Trophoblast cell (in vitro differentiated cells and primary cell): ENCODE data around the gene BRD4.

Experiments
- DNase-seq, 2 donors: peaks; one replicate each; pipeline ENCODE4 v3.0.0-alpha.2; 2016
- H2AFZ ChIP-seq: 2 replicates; pipeline ENCODE4 v1.6.1; 2013; ENCODE audit warnings: low read length, moderate library complexity, mild to moderate bottlenecking; ENCODE audit not compliant: insufficient read depth, poor library complexity
- H2AK5ac ChIP-seq: 2 replicates; pipeline ENCODE4 v1.6.1; 2013; ENCODE audit warnings: mild to moderate bottlenecking, low read length
- H2BK120ac ChIP-seq: 2 replicates; pipeline ENCODE4 v1.6.1; 2013; ENCODE audit warnings: low read length, mild to moderate bottlenecking, moderate library complexity; ENCODE audit not compliant: insufficient read depth, poor library complexity
- H2BK12ac ChIP-seq: 2 replicates; pipeline ENCODE4 v1.6.1; 2013; ENCODE audit warnings: mild to moderate bottlenecking, low read length, moderate library complexity
- H2BK5ac ChIP-seq: 2 replicates; pipeline ENCODE4 v1.6.1; 2013; ENCODE audit warnings: low read length, low read depth, moderate library complexity, mild to moderate bottlenecking; ENCODE audit not compliant: poor library complexity
- H3K14ac ChIP-seq: 2 replicates; pipeline ENCODE4 v1.6.1; 2013; ENCODE audit warnings: mild to moderate bottlenecking, low read length
- H3K18ac ChIP-seq: 2 replicates; pipeline ENCODE4 v1.6.1; 2013; ENCODE audit warnings: mild to moderate bottlenecking, low read length
- H3K23ac ChIP-seq: 2 replicates; pipeline ENCODE4 v1.6.1; 2013; ENCODE audit warnings: low read length
- H3K27ac ChIP-seq: 2 replicates; pipeline ENCODE4 v1.5.1; 2013; ENCODE audit warnings: low read depth, mild to moderate bottlenecking, inconsistent platforms, low read length, moderate library complexity
- H3K27me3 ChIP-seq: 2 replicates; pipeline ENCODE4 v1.6.1; 2013; ENCODE audit warnings: inconsistent platforms, mild to moderate bottlenecking, low read length, moderate library complexity; ENCODE audit not compliant: insufficient read depth
- H3K36me3 ChIP-seq, 2 experiments: 1 replicate in 1 of 2; 2 replicates in 1 of 2; pipeline ENCODE4 v1.6.1; 2013; ENCODE audit warnings: low read length in 2 of 2, mild to moderate bottlenecking in 2 of 2, moderate library complexity in 1 of 2; ENCODE audit not compliant: insufficient read depth in 2 of 2, control insufficient read depth in 1 of 2
- H3K4ac ChIP-seq: 2 replicates; pipeline ENCODE4 v1.6.1; 2013; ENCODE audit warnings: low read depth, mild to moderate bottlenecking, low read length, moderate library complexity
- H3K4me1 ChIP-seq, 2 experiments: 1 replicate in 1 of 2; 2 replicates in 1 of 2; pipeline ENCODE4 v1.6.1; 2013; ENCODE audit warnings: low read length in 2 of 2, mild to moderate bottlenecking in 2 of 2, moderate library complexity in 1 of 2; ENCODE audit not compliant: insufficient read depth in 2 of 2, control insufficient read depth in 1 of 2
- H3K4me2 ChIP-seq: 2 replicates; pipeline ENCODE4 v1.6.1; 2013; ENCODE audit warnings: inconsistent platforms, mild to moderate bottlenecking, low read length, moderate library complexity
- H3K4me3 ChIP-seq: 2 replicates; pipeline ENCODE4 v1.5.1; 2013; ENCODE audit warnings: mild to moderate bottlenecking, low read depth, low read length, inconsistent platforms
- H3K79me1 ChIP-seq: one replicate; pipeline ENCODE4 v1.6.1; 2013; ENCODE audit warnings: low read length
- H3K79me2 ChIP-seq: 2 replicates; pipeline ENCODE4 v1.6.1; 2013; ENCODE audit warnings: low read length, mild to moderate bottlenecking; ENCODE audit not compliant: control insufficient read depth, insufficient read depth, poor library complexity
- H3K9ac ChIP-seq: 2 replicates; pipeline ENCODE4 v1.6.1; 2013; ENCODE audit warnings: mild to moderate bottlenecking, low read length
- H3K9me3 ChIP-seq: 2 replicates; pipeline ENCODE4 v1.6.1; 2013; ENCODE audit warnings: low read depth, mild to moderate bottlenecking, control low read depth, inconsistent platforms, low read length; ENCODE audit not compliant: insufficient read depth
- H4K12ac ChIP-seq: 2 replicates; pipeline ENCODE4 v1.6.1; 2013; ENCODE audit warnings: low read depth, mild to moderate bottlenecking, low read length, moderate library complexity
- H4K8ac ChIP-seq: 2 replicates; pipeline ENCODE4 v1.6.1; 2013; ENCODE audit warnings: low read depth, mild to moderate bottlenecking, low read length, moderate library complexity
- H4K91ac ChIP-seq: one replicate; pipeline ENCODE4 v1.6.1; 2013; ENCODE audit warnings: low read depth, mild to moderate bottlenecking, low read length, moderate library complexity
- WGBS: extraction: QIAGEN DNeasy Blood & Tissue Kit; methylation state at CpG from one replicate; pipeline ENCODE4 v1.1.7; 2013; ENCODE audit warnings: missing lambda C conversion rate; ENCODE audit not compliant: insufficient read length, insufficient coverage; ENCODE audit errors: extremely low coverage; 5-methylcytosine and 5-hydroxymethylcytosine counted together

The BRD4 gene

DNA sequence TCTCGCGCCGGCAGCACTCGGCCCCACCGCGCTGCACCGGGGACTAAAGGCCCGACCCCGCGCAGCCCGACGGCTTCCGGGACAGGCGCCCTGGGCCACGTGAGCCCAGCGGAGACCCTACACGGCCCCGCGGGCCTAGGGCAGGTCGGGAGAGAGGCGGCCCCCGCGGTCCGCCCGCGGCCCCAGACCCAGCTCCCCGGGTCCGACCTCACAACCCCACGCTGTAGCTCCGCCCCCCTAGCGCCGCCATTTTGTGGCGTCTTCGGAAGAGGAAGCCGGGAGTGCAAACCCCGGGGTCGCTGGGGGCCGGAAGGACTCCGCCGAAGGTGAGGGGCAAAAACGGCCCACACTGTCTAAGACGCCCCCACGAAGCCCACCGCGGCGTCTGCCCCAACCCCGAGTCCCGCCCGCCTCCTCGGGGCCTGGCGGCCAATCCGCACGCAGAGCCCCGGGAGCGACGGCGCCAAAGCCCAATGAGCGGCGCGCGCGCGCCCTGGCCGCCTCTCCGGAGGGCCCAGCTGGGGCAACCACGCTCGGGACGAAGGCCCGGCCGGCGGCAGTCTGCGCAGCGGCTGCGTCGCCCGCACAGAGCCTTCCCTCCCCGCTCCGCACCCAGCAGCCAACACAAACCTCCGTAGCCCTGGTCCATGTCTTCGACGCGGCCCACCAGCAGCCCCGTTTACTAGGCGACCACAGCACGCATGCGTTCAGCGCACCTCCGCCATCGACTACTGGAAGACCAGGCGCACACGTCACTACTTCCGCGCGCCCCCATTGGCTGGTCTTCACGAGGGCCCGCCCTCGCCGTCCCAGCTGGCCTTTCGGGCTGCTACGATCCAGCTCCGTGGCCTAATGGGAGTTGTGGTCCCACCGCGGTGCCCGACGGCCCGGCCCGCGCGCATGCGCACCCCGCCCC, 47.0 kb upstream of the BRD4 start, which contains the start of gene AKAP8:
TSS of gene AKAP8 (minus strand) at position 705 of the 916 bp plus-strand sequence. CDS start at position 649, 56 bp downstream.
- Histone ChIP-seq H3K4ac (peak within 1 kb of the TSS; percentile 76), H2BK120ac (peak within 1 kb of the TSS; percentile 83)

DNA sequence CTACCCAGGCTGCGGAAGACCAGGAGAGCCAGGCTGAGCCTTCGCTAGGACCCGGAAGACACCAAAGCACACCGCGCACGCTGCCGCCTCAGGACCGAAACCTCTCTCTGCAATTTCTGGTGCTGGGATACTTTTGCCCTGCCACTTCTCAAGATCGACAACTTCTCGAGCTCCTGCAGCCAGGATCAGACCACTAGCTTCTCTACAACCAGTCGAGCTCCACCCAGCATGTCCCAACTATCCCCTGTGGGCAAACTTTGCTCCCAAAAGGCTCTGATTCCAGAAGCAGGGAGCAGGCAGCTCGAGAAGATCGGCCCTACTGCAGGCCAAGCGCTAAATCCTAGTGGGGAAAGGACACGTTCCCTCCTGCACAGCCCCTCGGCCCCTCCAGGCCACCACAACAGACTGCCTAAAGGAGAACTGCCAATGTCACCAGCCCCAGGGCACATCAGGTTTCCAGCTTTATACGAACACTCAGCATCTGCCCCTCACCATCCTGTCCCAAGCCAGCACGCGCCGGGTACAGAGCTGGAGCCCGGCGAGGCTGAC, 46.3 kb upstream of the BRD4 start:
- H3K27me3 ChIP-seq = no peaks in the 10 kb centered on the region
- H2AFZ ChIP-seq = peak overlapping the region; percentile 73
- peak overlapping the region; percentile 4 for H2BK12ac ChIP-seq
- H2AK5ac ChIP-seq = peak overlapping the region; percentile 71
- H4K12ac ChIP-seq = peak overlapping the region; percentile 95
- peak overlapping the region; percentile 96 for H3K14ac ChIP-seq
- no peaks in the 10 kb centered on the region for H3K9me3 ChIP-seq
- H4K8ac ChIP-seq = peak overlapping the region; percentile 98
- peak overlapping the region; percentile 96 for H3K4me3 ChIP-seq
- peak; percentile 50 to 62 for DNase-seq
- peak overlapping the region; percentile 74 for H2BK5ac ChIP-seq
- peak overlapping the region; percentile 90 for H3K27ac ChIP-seq
- peaks cover 2 to 12% of the 10 kb centered on the region in 2 experiments for H3K4me1 ChIP-seq
- peak overlapping the region; percentile 80 for H4K91ac ChIP-seq
- H3K36me3 ChIP-seq = peaks cover 16 to 18% of the 10 kb centered on the region in 2 experiments
- WGBS = no CpG with 5 or more reads among the region's 22 CpGs
- H3K79me1 ChIP-seq = peaks cover 16% of the 10 kb centered on the region
- H3K79me2 ChIP-seq = peaks cover 36% of the 10 kb centered on the region
- H2BK120ac ChIP-seq = peak overlapping the region; percentile 83
- peak overlapping the region; percentile 76 for H3K4ac ChIP-seq
- peak overlapping the region; percentile 11 for H3K23ac ChIP-seq
- H3K4me2 ChIP-seq = peak overlapping the region; percentile 98
- peak overlapping the region; percentile 94 for H3K9ac ChIP-seq
- peak overlapping the region; percentile 90 for H3K18ac ChIP-seq

More for the DNA sequence above, 47.0 kb upstream of the BRD4 start, which contains the start of gene AKAP8:
- peak within 1 kb of the TSS; percentile 96 for H3K4me3 ChIP-seq
- peak within 1 kb of the TSS; percentile 71 for H2AK5ac ChIP-seq
- peak within 1 kb of the TSS; percentile 92 for H3K27ac ChIP-seq
- H3K27me3 ChIP-seq = no peaks in the 10 kb centered on the region
- peak within 1 kb of the TSS; percentile 11 for H3K23ac ChIP-seq
- H3K4me1 ChIP-seq = peaks cover 2 to 12% of the 10 kb centered on the region in 2 experiments
- no CpG with 5 or more reads among the region's 111 CpGs for WGBS
- H2BK12ac ChIP-seq = peak within 1 kb of the TSS; percentile 4
- peak within 1 kb of the TSS; percentile 98 for H4K8ac ChIP-seq
- H2AFZ ChIP-seq = peak within 1 kb of the TSS; percentile 73
- H4K12ac ChIP-seq = peak within 1 kb of the TSS; percentile 95
- H3K9me3 ChIP-seq = no peaks in the 10 kb centered on the region
- H2BK5ac ChIP-seq = peak within 1 kb of the TSS; percentile 74
- H4K91ac ChIP-seq = peak within 1 kb of the TSS; percentile 94
- H3K36me3 ChIP-seq = peaks cover 11 to 13% of the 10 kb centered on the region in 2 experiments
- H3K14ac ChIP-seq = peak within 1 kb of the TSS; percentile 96
- peak within 1 kb of the TSS; percentile 90 for H3K18ac ChIP-seq
- H3K4me2 ChIP-seq = peak within 1 kb of the TSS; percentile 98
- peaks cover 16% of the 10 kb centered on the region for H3K79me1 ChIP-seq
- peaks cover 33% of the 10 kb centered on the region for H3K79me2 ChIP-seq
- peak within 1 kb of the TSS; percentile 94 for H3K9ac ChIP-seq
- peak; percentile 100 for DNase-seq

DNA sequence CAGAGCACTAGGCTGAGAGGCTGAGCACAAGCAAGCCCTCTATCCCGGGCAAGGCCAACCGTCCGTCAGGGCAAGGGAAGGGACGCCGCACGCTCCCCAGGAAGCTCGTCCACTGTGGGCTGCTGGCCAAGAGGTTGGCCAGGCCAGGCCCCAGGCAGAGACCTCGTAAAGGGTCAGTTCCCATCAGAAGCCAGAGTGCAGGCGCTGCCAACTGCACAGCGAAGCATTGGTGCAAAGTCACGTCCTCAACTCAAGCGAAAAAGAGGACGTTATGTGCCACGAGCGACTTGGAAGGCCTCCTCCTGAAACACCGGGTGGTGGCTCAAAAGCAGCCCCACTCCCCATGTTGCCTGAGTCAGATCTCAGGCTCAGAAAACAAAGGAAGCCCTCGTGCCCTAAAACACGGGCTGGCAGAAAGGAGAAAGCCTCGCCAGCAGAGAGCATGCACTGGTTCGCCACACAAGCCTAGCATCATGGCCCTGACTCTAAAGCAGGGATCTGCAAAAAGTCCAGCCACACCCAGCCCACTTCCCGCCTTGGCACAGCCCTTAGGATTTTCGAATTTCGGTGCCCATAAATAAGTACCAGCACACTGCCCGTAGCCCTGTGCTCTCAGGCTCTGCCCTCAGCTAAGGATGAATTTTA, 42.6 kb upstream of the BRD4 start:
- Histone ChIP-seq H3K79me2 (peaks cover 33% of the 10 kb centered on the region), H3K14ac (no peak overlapping the region), H2BK12ac (no peak overlapping the region), H3K18ac (no peak overlapping the region), H4K12ac (no peak overlapping the region), H3K23ac (no peak overlapping the region), H3K27ac (no peak overlapping the region), H4K91ac (no peak overlapping the region), H3K4ac (peak overlapping the region; percentile 64), H4K8ac (no peak overlapping the region), H3K27me3 (no peaks in the 10 kb centered on the region), H2AFZ (no peak overlapping the region), H3K9ac (peak overlapping the region; percentile 16), H3K4me3 (no peak overlapping the region), H3K9me3 (peaks cover 2% of the 10 kb centered on the region), H2BK120ac (no peak overlapping the region), H2AK5ac (no peak overlapping the region), H2BK5ac (no peak overlapping the region), H3K36me3 (peaks cover 44 to 46% of the 10 kb centered on the region in 2 experiments), H3K4me2 (no peak overlapping the region), H3K4me1 (peaks cover 2 to 12% of the 10 kb centered on the region in 2 experiments), H3K79me1 (peaks cover 11% of the 10 kb centered on the region)
- DNase-seq = no peak
- no CpG with 5 or more reads among the region's 24 CpGs for WGBS

DNA sequence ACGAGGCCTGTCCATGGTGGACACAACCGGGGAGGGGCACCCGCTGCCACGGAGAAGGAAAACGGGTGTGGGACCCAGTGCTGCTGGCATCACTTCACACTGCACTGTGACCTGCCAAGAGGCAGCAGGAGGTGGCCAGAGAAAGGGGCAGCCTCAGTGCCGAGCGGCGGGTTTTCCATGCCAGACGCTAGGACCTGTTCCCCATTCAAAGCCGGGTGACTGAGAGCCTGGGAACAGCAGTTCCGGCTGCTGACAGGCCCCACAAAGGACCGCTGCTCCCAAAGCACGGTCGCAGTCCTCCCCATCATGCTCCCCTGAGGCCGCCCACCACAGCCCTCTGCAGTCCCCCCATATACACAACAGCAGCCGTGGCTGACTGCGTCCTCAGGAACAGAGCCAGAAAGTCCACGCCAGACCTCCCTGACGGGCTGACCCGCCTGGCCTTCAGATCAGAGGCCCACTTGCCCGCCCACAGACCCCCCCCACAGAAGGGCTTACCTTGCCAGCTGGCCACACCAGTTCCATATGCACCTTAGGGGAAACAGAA, 41.8 kb upstream of the BRD4 start:
- peak overlapping the region; percentile 64 for H3K4ac ChIP-seq
- no peak overlapping the region for H3K18ac ChIP-seq
- no peak overlapping the region for H3K4me3 ChIP-seq
- no peak overlapping the region for H4K91ac ChIP-seq
- no peak for DNase-seq
- peaks cover 2% of the 10 kb centered on the region for H3K9me3 ChIP-seq
- no peak overlapping the region for H2AK5ac ChIP-seq
- H3K27me3 ChIP-seq = no peaks in the 10 kb centered on the region
- H3K79me2 ChIP-seq = peaks cover 29% of the 10 kb centered on the region
- no peak overlapping the region for H3K27ac ChIP-seq
- no peak overlapping the region for H3K23ac ChIP-seq
- no peak overlapping the region for H3K9ac ChIP-seq
- no peak overlapping the region for H2BK12ac ChIP-seq
- no peak overlapping the region for H4K8ac ChIP-seq
- H3K14ac ChIP-seq = no peak overlapping the region
- no peak overlapping the region for H2AFZ ChIP-seq
- no peak overlapping the region for H2BK5ac ChIP-seq
- peaks cover 52 to 54% of the 10 kb centered on the region in 2 experiments for H3K36me3 ChIP-seq
- H4K12ac ChIP-seq = no peak overlapping the region
- WGBS = no CpG with 5 or more reads among the region's 21 CpGs
- no peak overlapping the region for H3K4me2 ChIP-seq
- no peak overlapping the region for H2BK120ac ChIP-seq
- peaks cover 2 to 12% of the 10 kb centered on the region in 2 experiments for H3K4me1 ChIP-seq
- peaks cover 6% of the 10 kb centered on the region for H3K79me1 ChIP-seq
